Parathyroid adenoma (tissue), 2 donors: ENCODE measurements around the gene UAP1L1.

ENCODE experiments used
- H2AFZ ChIP-seq: fragments of 300-600 bp; sonication (generic); one replicate; pipeline ENCODE4 v1.7.0; 2017; ENCODE audit warnings: antibody characterized with exemption, mild to moderate bottlenecking
- H3K27ac ChIP-seq: fragments of 300-600 bp; sonication (generic); one replicate; pipeline ENCODE4 v1.7.0; 2017
- H3K27me3 ChIP-seq: fragments of 300-600 bp; sonication (generic); one replicate; pipeline ENCODE4 v1.7.0; 2017; ENCODE audit warnings: low read length; ENCODE audit not compliant: control insufficient read depth, insufficient read depth
- H3K36me3 ChIP-seq: fragments of 300-600 bp; sonication (generic); one replicate; pipeline ENCODE4 v1.7.0; 2017; ENCODE audit warnings: low read length; ENCODE audit not compliant: control insufficient read depth, insufficient read depth
- H3K4me1 ChIP-seq: fragments of 300-600 bp; sonication (generic); one replicate; pipeline ENCODE4 v1.7.0; 2017; ENCODE audit warnings: control low read depth
- H3K4me2 ChIP-seq: fragments of 300-600 bp; sonication (generic); one replicate; pipeline ENCODE4 v1.7.0; 2017; ENCODE audit warnings: low read length
- H3K4me3 ChIP-seq: fragments of 300-600 bp; sonication (generic); one replicate; pipeline ENCODE4 v1.7.0; 2017; ENCODE audit warnings: low read depth, low read length
- H3K79me2 ChIP-seq: fragments of 300-600 bp; sonication (generic); one replicate; pipeline ENCODE4 v1.7.0; 2017; ENCODE audit warnings: control low read depth
- H3K9ac ChIP-seq: fragments of 300-600 bp; sonication (generic); one replicate; pipeline ENCODE4 v1.7.0; 2017; ENCODE audit warnings: mild to moderate bottlenecking
- H3K9me3 ChIP-seq: fragments of 300-600 bp; sonication (generic); one replicate; pipeline ENCODE4 v1.7.0; 2017; ENCODE audit warnings: low read length; ENCODE audit not compliant: control insufficient read depth
- TF ChIP-seq, protein P1 (sequence below): fragments of 300-600 bp; sonication (generic); IDR thresholded peaks from one replicate; pipeline ENCODE4 v1.7.0; 2017; ENCODE audit warnings: antibody characterized with exemption, mild to moderate bottlenecking
- donor health status: primary hyperparathyroidism.

UAP1L1 gene

DNA sequence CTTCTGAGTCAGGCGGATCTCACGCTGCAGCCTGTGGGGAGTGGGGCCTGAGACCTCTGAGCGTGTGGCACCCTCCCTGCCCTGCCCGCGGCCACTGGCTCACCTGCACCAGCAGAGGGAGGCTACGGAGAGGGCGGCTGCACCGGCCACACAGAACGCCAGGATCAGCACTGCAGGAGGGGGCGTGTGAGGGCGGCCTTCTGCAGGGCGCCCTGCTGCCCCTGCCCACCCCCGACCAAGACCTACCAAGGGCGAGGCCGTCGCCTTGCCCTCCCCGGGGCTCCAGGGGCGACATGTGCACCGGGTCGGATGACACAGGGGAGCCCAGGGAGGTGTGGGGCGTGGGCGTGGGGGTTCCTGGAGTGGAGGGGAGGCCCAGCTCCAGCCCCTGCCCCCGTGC lies 36.7 kb upstream of the UAP1L1 start:
- H3K4me2 ChIP-seq = no peak overlapping the region
- H3K9ac ChIP-seq = no peak overlapping the region
- peaks cover 2% of the 10 kb centered on the region for H3K4me1 ChIP-seq
- H3K27ac ChIP-seq = no peak overlapping the region
- no peaks in the 10 kb centered on the region for H3K27me3 ChIP-seq
- no peak overlapping the region for H3K4me3 ChIP-seq
- no peaks in the 10 kb centered on the region for H3K79me2 ChIP-seq
- no peak overlapping the region for H2AFZ ChIP-seq
- H3K9me3 ChIP-seq = no peaks in the 10 kb centered on the region
- no peaks in the 10 kb centered on the region for H3K36me3 ChIP-seq
- TF ChIP-seq, protein P1, sequence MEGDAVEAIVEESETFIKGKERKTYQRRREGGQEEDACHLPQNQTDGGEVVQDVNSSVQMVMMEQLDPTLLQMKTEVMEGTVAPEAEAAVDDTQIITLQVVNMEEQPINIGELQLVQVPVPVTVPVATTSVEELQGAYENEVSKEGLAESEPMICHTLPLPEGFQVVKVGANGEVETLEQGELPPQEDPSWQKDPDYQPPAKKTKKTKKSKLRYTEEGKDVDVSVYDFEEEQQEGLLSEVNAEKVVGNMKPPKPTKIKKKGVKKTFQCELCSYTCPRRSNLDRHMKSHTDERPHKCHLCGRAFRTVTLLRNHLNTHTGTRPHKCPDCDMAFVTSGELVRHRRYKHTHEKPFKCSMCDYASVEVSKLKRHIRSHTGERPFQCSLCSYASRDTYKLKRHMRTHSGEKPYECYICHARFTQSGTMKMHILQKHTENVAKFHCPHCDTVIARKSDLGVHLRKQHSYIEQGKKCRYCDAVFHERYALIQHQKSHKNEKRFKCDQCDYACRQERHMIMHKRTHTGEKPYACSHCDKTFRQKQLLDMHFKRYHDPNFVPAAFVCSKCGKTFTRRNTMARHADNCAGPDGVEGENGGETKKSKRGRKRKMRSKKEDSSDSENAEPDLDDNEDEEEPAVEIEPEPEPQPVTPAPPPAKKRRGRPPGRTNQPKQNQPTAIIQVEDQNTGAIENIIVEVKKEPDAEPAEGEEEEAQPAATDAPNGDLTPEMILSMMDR = no peak

DNA sequence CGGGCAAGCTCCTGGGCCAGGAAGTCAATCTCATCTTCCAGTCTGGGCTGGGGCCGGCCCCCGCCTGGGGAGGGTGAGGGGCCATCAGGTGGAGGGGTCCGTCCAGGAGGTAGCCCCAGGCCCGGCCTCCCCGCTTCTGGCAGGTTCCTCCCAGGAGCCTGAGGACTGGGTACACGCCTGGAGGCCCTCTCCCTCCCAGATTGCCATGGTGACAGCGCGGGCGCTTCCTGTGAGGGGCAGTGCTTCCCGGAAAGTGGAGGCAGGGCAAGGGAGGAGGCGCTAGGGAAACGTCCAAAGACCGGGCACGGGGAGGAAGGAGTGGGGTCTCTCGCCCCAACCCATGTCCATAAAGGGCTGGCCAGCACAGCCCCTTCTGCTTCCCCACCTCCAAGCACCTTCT lies 36.2 kb upstream of the UAP1L1 start:
- Histone ChIP-seq H3K27ac (peak overlapping the region; percentile 19), H2AFZ (no peak overlapping the region), H3K79me2 (no peaks in the 10 kb centered on the region), H3K36me3 (no peaks in the 10 kb centered on the region), H3K4me3 (no peak overlapping the region), H3K4me1 (peaks cover 2% of the 10 kb centered on the region), H3K9me3 (no peaks in the 10 kb centered on the region), H3K4me2 (no peak overlapping the region), H3K27me3 (no peaks in the 10 kb centered on the region), H3K9ac (no peak overlapping the region)
- TF ChIP-seq, protein P1 = no peak

DNA sequence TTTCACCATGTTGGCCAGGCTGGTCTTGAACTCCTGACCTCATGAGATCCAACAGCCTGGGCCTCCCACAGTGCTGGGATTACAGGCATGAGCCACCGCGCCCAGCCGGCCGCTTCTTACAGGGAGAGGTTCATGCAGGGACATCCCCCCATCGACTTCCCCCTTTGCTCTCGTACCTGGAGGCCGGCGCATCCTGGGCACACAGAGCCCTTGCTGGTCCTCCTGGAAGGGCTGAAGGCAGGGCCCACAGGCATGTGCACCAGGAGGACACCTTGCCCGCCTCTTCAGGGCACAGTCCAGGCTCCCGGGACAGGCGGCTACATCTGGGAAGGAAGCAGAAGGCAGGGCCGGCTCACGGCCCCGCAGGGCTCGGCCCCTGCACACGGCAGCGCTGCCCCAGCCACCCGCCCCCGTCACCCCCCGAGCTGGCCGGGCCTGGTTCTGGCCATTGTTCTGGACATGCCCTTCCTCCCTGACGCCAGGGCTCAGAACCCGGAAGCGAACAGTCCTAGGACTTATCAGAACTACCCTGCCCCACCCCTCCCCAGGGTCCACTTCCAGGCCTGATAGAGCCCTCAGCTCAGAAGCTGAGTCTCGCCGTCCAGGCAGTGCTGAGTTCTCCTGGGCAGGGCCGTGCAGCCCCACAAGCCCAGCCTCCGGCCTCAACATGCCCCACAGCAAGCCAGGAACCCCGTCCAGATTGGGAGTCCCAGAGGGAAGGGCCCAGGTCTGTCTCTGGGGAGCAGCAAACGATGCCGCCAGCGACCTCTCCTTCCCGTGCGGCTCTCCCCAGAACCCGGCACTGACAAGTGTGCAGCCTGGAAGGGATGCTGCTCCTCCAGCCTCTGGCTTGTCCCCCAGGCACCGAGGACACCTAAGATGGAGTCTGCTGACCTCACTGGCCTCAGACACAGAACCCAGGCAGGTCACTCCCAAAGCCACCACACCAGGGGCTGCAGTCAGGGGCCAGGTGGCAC lies 34.3 kb upstream of the UAP1L1 start:
- TF ChIP-seq, protein P1 = no peak
- Histone ChIP-seq H3K27me3 (no peaks in the 10 kb centered on the region), H2AFZ (no peak overlapping the region), H3K4me1 (peaks cover 2% of the 10 kb centered on the region), H3K9me3 (no peaks in the 10 kb centered on the region), H3K79me2 (no peaks in the 10 kb centered on the region), H3K27ac (peak overlapping the region; percentile 57), H3K36me3 (no peaks in the 10 kb centered on the region), H3K4me2 (no peak overlapping the region), H3K4me3 (no peak overlapping the region), H3K9ac (no peak overlapping the region)

DNA sequence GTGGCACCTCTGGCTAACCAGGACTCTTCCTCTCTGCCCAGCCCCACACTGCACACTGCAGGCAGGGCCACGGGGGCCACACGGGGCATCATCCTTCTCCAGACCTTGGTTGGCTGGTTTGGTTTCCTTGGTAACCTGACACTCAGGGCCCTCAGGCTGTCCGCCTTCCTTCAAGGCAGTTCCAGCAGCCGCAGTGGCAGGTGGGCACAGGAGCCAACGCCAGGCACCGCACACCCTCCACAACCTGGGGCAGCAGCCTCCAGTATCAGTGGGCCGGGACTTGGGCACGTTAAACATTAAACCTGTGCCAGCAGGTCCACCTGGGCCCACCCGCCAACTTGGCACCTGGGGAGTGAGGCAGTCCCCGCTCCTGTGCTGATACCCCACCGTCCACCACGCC lies 33.3 kb upstream of the UAP1L1 start:
- H2AFZ ChIP-seq = no peak overlapping the region

More for the DNA sequence above, 33.3 kb upstream of the UAP1L1 start:
- no peaks in the 10 kb centered on the region for H3K27me3 ChIP-seq
- peak overlapping the region; percentile 85 for H3K4me2 ChIP-seq
- TF ChIP-seq, protein P1 = no peak
- H3K9me3 ChIP-seq = no peaks in the 10 kb centered on the region
- H3K79me2 ChIP-seq = no peaks in the 10 kb centered on the region
- peaks cover 2% of the 10 kb centered on the region for H3K4me1 ChIP-seq
- H3K4me3 ChIP-seq = no peak overlapping the region
- H3K27ac ChIP-seq = peak overlapping the region; percentile 57
- H3K9ac ChIP-seq = no peak overlapping the region
- no peaks in the 10 kb centered on the region for H3K36me3 ChIP-seq
